ENCODE results near the gene SEMA4D. TPM values are rescaled to one million over a fixed set of nuclear protein-coding genes. Genes with fewer than 3 reads are reported as not detected.

The SEMA4D gene
- polyA plus RNA-seq, 1 donor from 2014 or later, result 34.0 TPM

DNA sequence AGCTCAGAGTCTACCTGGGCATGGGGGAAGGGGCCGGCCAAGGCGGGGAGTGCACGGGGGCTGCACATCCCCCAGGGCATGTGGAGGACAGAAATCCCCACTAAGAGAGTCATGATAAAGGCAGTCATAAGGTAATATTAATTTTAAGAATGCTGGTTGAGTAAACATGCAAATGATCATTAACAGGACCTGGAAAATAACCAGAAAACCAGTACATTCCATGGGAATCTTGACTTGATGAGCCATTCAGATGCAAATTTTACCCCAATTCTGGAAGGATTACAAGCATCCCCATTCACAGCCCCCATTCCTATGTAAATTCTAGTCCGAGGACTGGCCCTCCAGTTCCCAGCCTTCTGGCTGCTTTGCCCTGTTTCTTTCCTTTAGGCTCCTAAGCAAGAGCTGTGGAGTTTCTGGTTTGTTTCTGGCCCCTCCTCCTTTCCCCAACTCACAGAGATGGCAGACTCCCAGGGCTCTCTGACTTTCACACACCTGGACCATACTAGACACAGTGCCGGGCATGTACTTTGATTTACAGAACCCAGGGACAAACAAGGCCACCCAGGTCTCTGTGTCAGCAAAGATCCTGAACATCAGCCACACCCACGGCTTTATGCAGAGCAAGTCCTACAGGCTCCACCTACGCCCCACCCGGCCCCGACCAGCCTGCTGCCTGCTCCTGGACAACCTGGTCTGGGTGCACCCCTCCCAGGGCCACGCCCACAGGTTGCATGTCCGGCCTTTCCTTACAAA is 62.7 kb downstream of the SEMA4D start:
- Histone ChIP-seq H3K27me3 (ENCODE audit: insufficient read depth, low read depth, low read length) (no peaks in the 10 kb centered on the region), H3K9me3 (ENCODE audit: low read length) (no peaks in the 10 kb centered on the region), H4K20me1 (ENCODE audit: insufficient read depth) (no peaks in the 10 kb centered on the region), H3K9ac (ENCODE audit: low read length) (no peak overlapping the region), H3K27ac (ENCODE audit: low read length) (no peak overlapping the region), H3F3A (ENCODE audit: insufficient read depth, low read length, poor library complexity, severe bottlenecking) (no peaks in the 10 kb centered on the region), H3K36me3 (ENCODE audit: insufficient read depth, low read length) (no peaks in the 10 kb centered on the region), H2AFZ (ENCODE audit: low read depth, low read length) (no peak overlapping the region), H3K9me2 (ENCODE audit: insufficient read depth, low read length) (no peaks in the 10 kb centered on the region), H3K79me2 (replicated peaks; ENCODE audit: insufficient read depth, low read length) (peaks cover 16% of the 10 kb centered on the region), H3K4me3 (ENCODE audit: low read length) (no peak overlapping the region), H3K4me2 (ENCODE audit: low read length) (no peak overlapping the region)
- TF ChIP-seq EZH2 (IDR thresholded peaks at IDR 0.05; ENCODE audit: borderline replicate concordance, insufficient read depth, low read length, poor library complexity, severe bottlenecking) (no peak), RAD21 (conservative IDR thresholded peaks at IDR 0.05) (no peak), MXI1 (conservative IDR thresholded peaks at IDR 0.05; ENCODE audit: poor library complexity, severe bottlenecking) (no peak), EP300 (conservative IDR thresholded peaks at IDR 0.05; ENCODE audit: poor library complexity, severe bottlenecking) (no peak), SMC3 (conservative IDR thresholded peaks at IDR 0.05; ENCODE audit: poor library complexity) (no peak), TAF1 (IDR thresholded peaks at IDR 0.05; ENCODE audit: low read depth) (no peak), POLR2AphosphoS5 (IDR thresholded peaks at IDR 0.05) (no peak)
- TF ChIP-seq, protein P1, sequence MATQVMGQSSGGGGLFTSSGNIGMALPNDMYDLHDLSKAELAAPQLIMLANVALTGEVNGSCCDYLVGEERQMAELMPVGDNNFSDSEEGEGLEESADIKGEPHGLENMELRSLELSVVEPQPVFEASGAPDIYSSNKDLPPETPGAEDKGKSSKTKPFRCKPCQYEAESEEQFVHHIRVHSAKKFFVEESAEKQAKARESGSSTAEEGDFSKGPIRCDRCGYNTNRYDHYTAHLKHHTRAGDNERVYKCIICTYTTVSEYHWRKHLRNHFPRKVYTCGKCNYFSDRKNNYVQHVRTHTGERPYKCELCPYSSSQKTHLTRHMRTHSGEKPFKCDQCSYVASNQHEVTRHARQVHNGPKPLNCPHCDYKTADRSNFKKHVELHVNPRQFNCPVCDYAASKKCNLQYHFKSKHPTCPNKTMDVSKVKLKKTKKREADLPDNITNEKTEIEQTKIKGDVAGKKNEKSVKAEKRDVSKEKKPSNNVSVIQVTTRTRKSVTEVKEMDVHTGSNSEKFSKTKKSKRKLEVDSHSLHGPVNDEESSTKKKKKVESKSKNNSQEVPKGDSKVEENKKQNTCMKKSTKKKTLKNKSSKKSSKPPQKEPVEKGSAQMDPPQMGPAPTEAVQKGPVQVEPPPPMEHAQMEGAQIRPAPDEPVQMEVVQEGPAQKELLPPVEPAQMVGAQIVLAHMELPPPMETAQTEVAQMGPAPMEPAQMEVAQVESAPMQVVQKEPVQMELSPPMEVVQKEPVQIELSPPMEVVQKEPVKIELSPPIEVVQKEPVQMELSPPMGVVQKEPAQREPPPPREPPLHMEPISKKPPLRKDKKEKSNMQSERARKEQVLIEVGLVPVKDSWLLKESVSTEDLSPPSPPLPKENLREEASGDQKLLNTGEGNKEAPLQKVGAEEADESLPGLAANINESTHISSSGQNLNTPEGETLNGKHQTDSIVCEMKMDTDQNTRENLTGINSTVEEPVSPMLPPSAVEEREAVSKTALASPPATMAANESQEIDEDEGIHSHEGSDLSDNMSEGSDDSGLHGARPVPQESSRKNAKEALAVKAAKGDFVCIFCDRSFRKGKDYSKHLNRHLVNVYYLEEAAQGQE (IDR thresholded peaks at IDR 0.05; ENCODE audit: borderline replicate concordance), result no peak
- TF ChIP-seq, protein P2, sequence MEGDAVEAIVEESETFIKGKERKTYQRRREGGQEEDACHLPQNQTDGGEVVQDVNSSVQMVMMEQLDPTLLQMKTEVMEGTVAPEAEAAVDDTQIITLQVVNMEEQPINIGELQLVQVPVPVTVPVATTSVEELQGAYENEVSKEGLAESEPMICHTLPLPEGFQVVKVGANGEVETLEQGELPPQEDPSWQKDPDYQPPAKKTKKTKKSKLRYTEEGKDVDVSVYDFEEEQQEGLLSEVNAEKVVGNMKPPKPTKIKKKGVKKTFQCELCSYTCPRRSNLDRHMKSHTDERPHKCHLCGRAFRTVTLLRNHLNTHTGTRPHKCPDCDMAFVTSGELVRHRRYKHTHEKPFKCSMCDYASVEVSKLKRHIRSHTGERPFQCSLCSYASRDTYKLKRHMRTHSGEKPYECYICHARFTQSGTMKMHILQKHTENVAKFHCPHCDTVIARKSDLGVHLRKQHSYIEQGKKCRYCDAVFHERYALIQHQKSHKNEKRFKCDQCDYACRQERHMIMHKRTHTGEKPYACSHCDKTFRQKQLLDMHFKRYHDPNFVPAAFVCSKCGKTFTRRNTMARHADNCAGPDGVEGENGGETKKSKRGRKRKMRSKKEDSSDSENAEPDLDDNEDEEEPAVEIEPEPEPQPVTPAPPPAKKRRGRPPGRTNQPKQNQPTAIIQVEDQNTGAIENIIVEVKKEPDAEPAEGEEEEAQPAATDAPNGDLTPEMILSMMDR (IDR thresholded peaks at IDR 0.05; ENCODE audit: poor library complexity, severe bottlenecking), result no peak

DNA sequence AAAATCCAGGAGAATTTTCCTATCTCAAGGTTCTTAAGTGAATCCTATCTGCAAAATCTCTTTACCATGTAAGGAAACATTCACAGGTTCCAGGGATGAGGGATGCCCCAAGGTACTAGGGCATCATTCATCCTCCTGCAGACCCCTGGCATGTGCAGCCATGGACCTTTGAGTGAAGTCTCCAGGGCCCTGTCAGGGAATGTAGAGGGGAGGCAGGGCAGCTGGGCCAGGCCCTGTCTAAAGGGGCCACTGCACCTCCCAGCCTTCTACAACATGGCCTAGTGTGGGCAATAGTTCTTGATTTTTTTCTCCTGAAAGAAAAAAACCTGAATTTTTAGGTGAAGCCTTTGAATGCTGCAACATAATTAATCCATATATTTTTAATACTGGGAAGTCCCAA is 63.3 kb downstream of the SEMA4D start:
- TF ChIP-seq TAF1 (IDR thresholded peaks at IDR 0.05; ENCODE audit: low read depth) (no peak), EZH2 (IDR thresholded peaks at IDR 0.05; ENCODE audit: borderline replicate concordance, insufficient read depth, low read length, poor library complexity, severe bottlenecking) (no peak), POLR2AphosphoS5 (IDR thresholded peaks at IDR 0.05) (no peak), EP300 (conservative IDR thresholded peaks at IDR 0.05; ENCODE audit: poor library complexity, severe bottlenecking) (no peak), SMC3 (conservative IDR thresholded peaks at IDR 0.05; ENCODE audit: poor library complexity) (no peak), MXI1 (conservative IDR thresholded peaks at IDR 0.05; ENCODE audit: poor library complexity, severe bottlenecking) (no peak), RAD21 (conservative IDR thresholded peaks at IDR 0.05) (no peak)
- TF ChIP-seq, protein P2 (IDR thresholded peaks at IDR 0.05; ENCODE audit: poor library complexity, severe bottlenecking), result no peak
- TF ChIP-seq, protein P1 (IDR thresholded peaks at IDR 0.05; ENCODE audit: borderline replicate concordance), result no peak
- H3K9me3 ChIP-seq (ENCODE audit: low read length), result no peaks in the 10 kb centered on the region

More for the DNA sequence above, 63.3 kb downstream of the SEMA4D start:
- no peak overlapping the region for H3K9ac ChIP-seq (ENCODE audit: low read length)
- H3K27ac ChIP-seq (ENCODE audit: low read length), result no peak overlapping the region
- H2AFZ ChIP-seq (ENCODE audit: low read depth, low read length), result no peak overlapping the region
- H3K79me2 ChIP-seq (replicated peaks; ENCODE audit: insufficient read depth, low read length), result peaks cover 12% of the 10 kb centered on the region
- H3K36me3 ChIP-seq (ENCODE audit: insufficient read depth, low read length), result no peaks in the 10 kb centered on the region
- H3F3A ChIP-seq (ENCODE audit: insufficient read depth, low read length, poor library complexity, severe bottlenecking), result no peaks in the 10 kb centered on the region
- no peaks in the 10 kb centered on the region for H3K9me2 ChIP-seq (ENCODE audit: insufficient read depth, low read length)
- no peak overlapping the region for H3K4me2 ChIP-seq (ENCODE audit: low read length)
- no peak overlapping the region for H3K4me3 ChIP-seq (ENCODE audit: low read length)
- H3K27me3 ChIP-seq (ENCODE audit: insufficient read depth, low read depth, low read length), result no peaks in the 10 kb centered on the region
- no peaks in the 10 kb centered on the region for H4K20me1 ChIP-seq (ENCODE audit: insufficient read depth)
